ENCODE data around the gene RIN3.
A peak's percentile ranks its signal among the peaks of the same experiment; 100 is the strongest.

The RIN3 gene

GRCh38 chr14:92513204-92513965 is at the start of gene RIN3:
Gene RIN3 (plus strand): TSS chr14:92513781. CDS start chr14:92513933, 152 bp downstream.
- TF ChIP-seq, protein P1, sequence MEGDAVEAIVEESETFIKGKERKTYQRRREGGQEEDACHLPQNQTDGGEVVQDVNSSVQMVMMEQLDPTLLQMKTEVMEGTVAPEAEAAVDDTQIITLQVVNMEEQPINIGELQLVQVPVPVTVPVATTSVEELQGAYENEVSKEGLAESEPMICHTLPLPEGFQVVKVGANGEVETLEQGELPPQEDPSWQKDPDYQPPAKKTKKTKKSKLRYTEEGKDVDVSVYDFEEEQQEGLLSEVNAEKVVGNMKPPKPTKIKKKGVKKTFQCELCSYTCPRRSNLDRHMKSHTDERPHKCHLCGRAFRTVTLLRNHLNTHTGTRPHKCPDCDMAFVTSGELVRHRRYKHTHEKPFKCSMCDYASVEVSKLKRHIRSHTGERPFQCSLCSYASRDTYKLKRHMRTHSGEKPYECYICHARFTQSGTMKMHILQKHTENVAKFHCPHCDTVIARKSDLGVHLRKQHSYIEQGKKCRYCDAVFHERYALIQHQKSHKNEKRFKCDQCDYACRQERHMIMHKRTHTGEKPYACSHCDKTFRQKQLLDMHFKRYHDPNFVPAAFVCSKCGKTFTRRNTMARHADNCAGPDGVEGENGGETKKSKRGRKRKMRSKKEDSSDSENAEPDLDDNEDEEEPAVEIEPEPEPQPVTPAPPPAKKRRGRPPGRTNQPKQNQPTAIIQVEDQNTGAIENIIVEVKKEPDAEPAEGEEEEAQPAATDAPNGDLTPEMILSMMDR (IDR thresholded peaks at IDR 0.05; ENCODE audit: low read depth, low read length): no peak
- no peak for DNase-seq (ENCODE audit: extremely low read depth, low read depth)

DNA sequence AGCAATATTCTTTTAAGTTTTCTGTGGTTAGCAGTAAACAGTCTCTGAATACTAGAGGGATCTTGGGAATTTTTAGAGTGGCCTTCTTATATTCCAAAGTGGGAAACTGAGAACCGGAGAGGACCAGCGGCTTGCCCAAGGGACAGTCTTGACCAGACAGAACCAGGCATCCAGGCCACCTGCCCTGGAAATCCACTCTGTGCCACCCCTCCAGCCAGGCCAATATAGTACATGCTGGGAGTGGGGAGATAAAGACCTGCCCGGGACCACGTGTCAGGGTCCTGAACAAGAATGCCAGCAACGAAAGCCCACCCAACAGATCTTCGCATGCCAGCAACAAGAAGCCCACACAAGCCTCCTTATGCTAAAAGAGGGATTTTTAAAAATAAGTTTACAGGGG is 49.4 kb upstream of the RIN3 start:
- TF ChIP-seq, protein P1 (IDR thresholded peaks at IDR 0.05; ENCODE audit: low read depth, low read length): no peak
- no peak for DNase-seq (ENCODE audit: extremely low read depth, low read depth)

DNA sequence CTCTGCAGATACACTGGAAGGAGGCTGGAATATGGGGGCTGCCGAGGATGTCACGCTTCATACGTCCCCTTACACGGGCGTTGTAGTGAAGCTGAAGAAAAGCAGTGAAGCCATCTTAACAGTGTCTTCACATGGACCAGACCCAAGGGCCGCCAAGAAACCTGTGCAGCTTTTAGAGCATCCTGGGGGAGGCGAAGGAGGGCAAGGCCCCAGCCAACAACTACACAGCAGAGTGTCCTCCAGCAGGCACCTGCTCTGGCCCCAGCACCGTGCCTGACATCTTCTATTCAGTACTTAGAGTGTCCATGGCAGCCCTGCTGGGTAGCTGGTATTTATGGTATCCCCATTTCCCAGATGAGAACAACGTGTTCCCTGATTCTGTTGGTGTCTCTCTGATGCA is 48.9 kb upstream of the RIN3 start:
- no peak for DNase-seq (ENCODE audit: extremely low read depth, low read depth)
- TF ChIP-seq, protein P1 (IDR thresholded peaks at IDR 0.05; ENCODE audit: low read depth, low read length): no peak

DNA sequence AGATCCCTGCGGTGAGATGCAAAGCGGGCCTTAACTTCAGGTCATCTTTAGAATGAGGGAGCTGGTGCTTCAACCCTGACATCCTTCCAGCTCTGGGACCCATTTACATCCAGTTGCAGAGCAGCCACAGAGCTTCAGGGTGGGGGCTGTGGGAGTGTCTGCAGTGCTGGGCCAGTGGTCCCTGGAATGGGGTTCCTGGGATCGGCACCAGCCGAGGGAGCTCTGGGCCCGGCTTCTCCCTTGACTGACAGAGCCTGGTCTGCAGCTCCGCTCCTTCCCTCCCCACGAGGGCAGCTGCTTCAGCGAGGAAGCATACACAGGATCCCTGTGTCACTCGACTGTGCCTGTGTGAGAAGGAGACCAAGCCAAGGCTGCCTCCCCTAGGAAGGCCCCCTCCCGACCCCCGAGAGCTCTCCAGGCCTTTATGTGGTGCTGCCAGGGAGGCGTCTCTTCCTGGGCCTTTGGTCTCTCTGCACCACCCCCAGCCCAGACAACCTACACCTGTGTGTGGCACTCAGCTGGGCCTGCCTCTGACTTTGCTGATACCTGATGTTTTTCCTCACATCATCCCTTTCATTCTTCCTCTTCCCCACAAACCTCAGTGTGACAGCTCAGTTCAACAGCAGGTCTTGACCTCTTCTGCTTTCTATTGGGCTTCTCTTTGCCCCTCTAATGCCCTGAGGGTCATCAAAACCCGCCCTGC is 48.1 kb upstream of the RIN3 start:
- TF ChIP-seq, protein P1 (IDR thresholded peaks at IDR 0.05; ENCODE audit: low read depth, low read length): no peak
- no peak for DNase-seq (ENCODE audit: extremely low read depth, low read depth)

DNA sequence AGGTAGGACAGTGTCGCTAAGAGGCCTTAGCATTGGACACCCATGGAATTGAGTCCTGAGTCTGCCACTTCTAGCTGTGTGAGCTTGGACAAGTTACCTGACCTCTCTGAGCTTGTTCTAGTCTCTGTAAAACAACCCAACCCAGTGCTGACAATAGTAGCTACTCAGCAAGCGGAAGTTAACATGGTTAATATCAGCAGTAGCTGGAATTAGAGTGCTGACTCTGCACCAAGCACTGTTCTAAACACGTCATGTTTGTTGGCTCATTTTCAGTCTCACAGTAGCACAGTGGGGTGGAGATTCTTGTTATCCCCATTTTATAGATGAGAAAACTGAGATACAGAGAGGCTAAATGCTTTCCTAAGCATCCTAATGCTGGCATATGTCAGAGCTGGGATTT is 47.5 kb upstream of the RIN3 start:
- DNase-seq (ENCODE audit: extremely low read depth, low read depth): no peak
- TF ChIP-seq, protein P1 (IDR thresholded peaks at IDR 0.05; ENCODE audit: low read depth, low read length): no peak

DNA sequence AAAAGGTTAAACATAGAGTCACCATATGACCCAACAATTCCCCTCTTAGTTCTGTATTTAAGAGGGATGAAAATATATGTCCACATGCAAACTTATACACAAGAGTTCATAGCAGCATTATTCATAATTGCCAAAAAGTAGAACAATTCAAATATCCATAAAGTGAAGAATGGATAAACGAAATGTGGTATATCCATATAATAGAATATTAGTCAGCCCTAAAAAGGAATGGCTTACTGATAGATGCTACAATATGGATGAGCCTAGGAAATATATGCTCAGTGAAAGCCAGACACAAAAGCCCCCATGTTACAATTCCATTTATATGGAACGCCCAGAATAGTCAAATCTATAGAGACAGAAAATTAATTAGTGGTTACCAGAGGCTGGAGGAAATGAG is 44.1 kb upstream of the RIN3 start:
- DNase-seq (ENCODE audit: extremely low read depth, low read depth): no peak
- TF ChIP-seq, protein P1 (IDR thresholded peaks at IDR 0.05; ENCODE audit: low read depth, low read length): no peak

DNA sequence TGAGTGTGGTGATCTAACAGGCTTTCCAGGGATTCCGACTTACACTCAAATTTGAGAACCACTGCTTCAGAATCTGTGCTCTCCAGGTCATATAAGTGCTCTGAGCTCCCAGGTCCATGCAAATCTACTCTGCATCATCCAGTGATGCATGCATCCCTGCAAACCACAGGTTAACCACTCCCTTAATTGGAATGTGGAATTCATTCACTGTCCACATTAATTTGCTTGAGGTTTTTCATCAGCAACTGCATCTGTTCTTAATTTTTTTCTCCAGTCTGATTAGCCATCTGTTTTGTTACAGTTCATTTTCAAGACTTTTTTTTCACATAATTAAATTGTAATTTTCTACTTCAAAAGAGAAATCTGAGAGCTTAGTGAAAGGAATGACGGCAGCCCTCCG is 43.4 kb upstream of the RIN3 start:
- peak; percentile 95 for DNase-seq (ENCODE audit: extremely low read depth, low read depth)

More for the DNA sequence above, 43.4 kb upstream of the RIN3 start:
- TF ChIP-seq, protein P1 (IDR thresholded peaks at IDR 0.05; ENCODE audit: low read depth, low read length): no peak
